HuH-7.5 (cell line): ENCODE data around the gene SHISA9.
A peak's percentile ranks its signal among the peaks of the same experiment; 100 is the strongest.

Source experiments
- DNase-seq: peaks from one replicate; pipeline ENCODE4 v3.0.0; 2011; ENCODE audit warnings: low spot score

Gene SHISA9

GRCh38 chr16:13269905-13270528, 368.6 kb downstream of the SHISA9 start:
- DNase-seq, result peak; percentile 16

GRCh38 chr16:13270602-13271001, 369.2 kb downstream of the SHISA9 start:
- no peak for DNase-seq

- DNase-seq, result no peak
Measured at GRCh38 chr16:13289515-13289914, 388.1 kb downstream of the SHISA9 start.
